GM19452 (cell line): ENCODE data around the gene ADNP2.

ENCODE experiments used
- ATAC-seq: cut with Tn5 transposase; IDR thresholded peaks from one replicate; pipeline ENCODE4 v1.9.1; 2021; ENCODE audit not compliant: unreplicated experiment

The ADNP2 gene

GRCh38 chr18:80187956-80188642 lies 79.0 kb downstream of the ADNP2 start:
- ATAC-seq, result no peak

- no peak for ATAC-seq
Observed at GRCh38 chr18:80188643-80189530, 79.8 kb downstream of the ADNP2 start.

- no peak for ATAC-seq
Observed at GRCh38 chr18:80189531-80189865, 80.4 kb downstream of the ADNP2 start.
